Parathyroid adenoma (tissue), 2 donors: Measurements from ENCODE around the gene ZNF101.

Source experiments
- H2AFZ ChIP-seq: fragments of 300-600 bp; sonication (generic); one replicate; pipeline ENCODE4 v1.7.0; 2017; ENCODE audit warnings: antibody characterized with exemption, mild to moderate bottlenecking
- H3K27ac ChIP-seq: fragments of 300-600 bp; sonication (generic); one replicate; pipeline ENCODE4 v1.7.0; 2017
- H3K27me3 ChIP-seq: fragments of 300-600 bp; sonication (generic); one replicate; pipeline ENCODE4 v1.7.0; 2017; ENCODE audit warnings: low read length; ENCODE audit not compliant: control insufficient read depth, insufficient read depth
- H3K36me3 ChIP-seq: fragments of 300-600 bp; sonication (generic); one replicate; pipeline ENCODE4 v1.7.0; 2017; ENCODE audit warnings: low read length; ENCODE audit not compliant: control insufficient read depth, insufficient read depth
- H3K4me1 ChIP-seq: fragments of 300-600 bp; sonication (generic); one replicate; pipeline ENCODE4 v1.7.0; 2017; ENCODE audit warnings: control low read depth
- H3K4me2 ChIP-seq: fragments of 300-600 bp; sonication (generic); one replicate; pipeline ENCODE4 v1.7.0; 2017; ENCODE audit warnings: low read length
- H3K4me3 ChIP-seq: fragments of 300-600 bp; sonication (generic); one replicate; pipeline ENCODE4 v1.7.0; 2017; ENCODE audit warnings: low read depth, low read length
- H3K79me2 ChIP-seq: fragments of 300-600 bp; sonication (generic); one replicate; pipeline ENCODE4 v1.7.0; 2017; ENCODE audit warnings: control low read depth
- H3K9ac ChIP-seq: fragments of 300-600 bp; sonication (generic); one replicate; pipeline ENCODE4 v1.7.0; 2017; ENCODE audit warnings: mild to moderate bottlenecking
- H3K9me3 ChIP-seq: fragments of 300-600 bp; sonication (generic); one replicate; pipeline ENCODE4 v1.7.0; 2017; ENCODE audit warnings: low read length; ENCODE audit not compliant: control insufficient read depth
- TF ChIP-seq, protein P1 (sequence below): fragments of 300-600 bp; sonication (generic); IDR thresholded peaks from one replicate; pipeline ENCODE4 v1.7.0; 2017; ENCODE audit warnings: antibody characterized with exemption, mild to moderate bottlenecking
- donor health status: primary hyperparathyroidism.

Gene ZNF101

DNA sequence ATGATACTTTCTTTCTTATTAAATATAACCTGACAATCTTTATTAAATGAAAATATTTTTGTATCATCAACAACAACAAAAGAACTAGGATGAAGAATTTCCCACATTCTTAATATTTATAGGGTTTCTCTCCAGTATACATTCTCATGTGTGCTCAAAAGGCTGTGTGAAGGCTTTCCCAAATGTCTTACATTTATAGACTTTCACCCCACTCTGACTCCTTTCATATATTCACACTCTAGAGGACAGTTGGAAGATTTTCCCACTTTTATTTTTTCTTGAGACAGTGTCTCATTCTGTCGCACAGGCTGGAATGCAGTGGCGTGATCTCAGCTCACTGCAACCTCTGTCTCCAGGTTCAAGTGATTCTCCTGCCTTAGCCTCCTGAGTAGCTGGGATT lies 41.9 kb downstream of the ZNF101 start:
- H3K4me1 ChIP-seq = no peaks in the 10 kb centered on the region
- H3K9ac ChIP-seq = no peak overlapping the region
- no peaks in the 10 kb centered on the region for H3K79me2 ChIP-seq
- no peaks in the 10 kb centered on the region for H3K27me3 ChIP-seq
- H3K4me3 ChIP-seq = no peak overlapping the region
- H3K36me3 ChIP-seq = peaks cover 42% of the 10 kb centered on the region
- no peak overlapping the region for H3K27ac ChIP-seq
- no peak overlapping the region for H3K4me2 ChIP-seq
- TF ChIP-seq, protein P1, sequence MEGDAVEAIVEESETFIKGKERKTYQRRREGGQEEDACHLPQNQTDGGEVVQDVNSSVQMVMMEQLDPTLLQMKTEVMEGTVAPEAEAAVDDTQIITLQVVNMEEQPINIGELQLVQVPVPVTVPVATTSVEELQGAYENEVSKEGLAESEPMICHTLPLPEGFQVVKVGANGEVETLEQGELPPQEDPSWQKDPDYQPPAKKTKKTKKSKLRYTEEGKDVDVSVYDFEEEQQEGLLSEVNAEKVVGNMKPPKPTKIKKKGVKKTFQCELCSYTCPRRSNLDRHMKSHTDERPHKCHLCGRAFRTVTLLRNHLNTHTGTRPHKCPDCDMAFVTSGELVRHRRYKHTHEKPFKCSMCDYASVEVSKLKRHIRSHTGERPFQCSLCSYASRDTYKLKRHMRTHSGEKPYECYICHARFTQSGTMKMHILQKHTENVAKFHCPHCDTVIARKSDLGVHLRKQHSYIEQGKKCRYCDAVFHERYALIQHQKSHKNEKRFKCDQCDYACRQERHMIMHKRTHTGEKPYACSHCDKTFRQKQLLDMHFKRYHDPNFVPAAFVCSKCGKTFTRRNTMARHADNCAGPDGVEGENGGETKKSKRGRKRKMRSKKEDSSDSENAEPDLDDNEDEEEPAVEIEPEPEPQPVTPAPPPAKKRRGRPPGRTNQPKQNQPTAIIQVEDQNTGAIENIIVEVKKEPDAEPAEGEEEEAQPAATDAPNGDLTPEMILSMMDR = no peak
- H2AFZ ChIP-seq = no peak overlapping the region
- H3K9me3 ChIP-seq = peaks cover 36% of the 10 kb centered on the region

DNA sequence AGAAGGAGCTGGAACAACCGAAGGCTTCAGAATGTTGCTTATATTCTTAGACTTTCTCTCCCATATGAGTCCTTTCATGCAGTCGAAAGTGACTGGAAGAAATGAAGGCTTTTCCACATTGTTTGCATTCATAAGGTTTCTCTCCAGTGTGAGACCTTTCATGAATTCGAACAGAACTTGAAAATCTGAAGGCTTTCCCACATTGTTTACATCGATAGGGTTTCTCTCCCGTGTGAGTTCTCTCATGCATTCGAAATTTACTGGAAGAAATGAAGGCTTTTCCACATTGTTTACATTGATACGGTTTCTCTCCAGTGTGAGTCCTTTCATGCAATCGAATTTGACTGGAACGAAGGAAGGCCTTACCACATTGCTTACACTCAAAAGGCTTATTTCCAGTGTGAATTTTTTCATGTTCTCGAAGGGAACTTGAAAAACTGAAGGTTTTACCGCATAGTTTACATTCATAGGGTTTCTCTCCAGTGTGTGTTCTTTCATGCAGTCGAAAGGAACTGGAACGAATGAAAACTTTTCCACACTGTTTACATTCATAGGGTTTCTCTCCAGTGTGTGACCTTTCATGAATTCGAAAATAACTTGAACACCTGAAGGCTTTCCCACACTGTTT lies 42.8 kb downstream of the ZNF101 start:
- Histone ChIP-seq H3K4me3 (no peak overlapping the region), H3K4me2 (no peak overlapping the region), H3K9me3 (peaks cover 41% of the 10 kb centered on the region), H3K4me1 (no peaks in the 10 kb centered on the region), H3K79me2 (no peaks in the 10 kb centered on the region), H3K27ac (no peak overlapping the region), H3K27me3 (no peaks in the 10 kb centered on the region), H3K36me3 (peaks cover 42% of the 10 kb centered on the region), H3K9ac (no peak overlapping the region), H2AFZ (no peak overlapping the region)
- TF ChIP-seq, protein P1 = no peak

DNA sequence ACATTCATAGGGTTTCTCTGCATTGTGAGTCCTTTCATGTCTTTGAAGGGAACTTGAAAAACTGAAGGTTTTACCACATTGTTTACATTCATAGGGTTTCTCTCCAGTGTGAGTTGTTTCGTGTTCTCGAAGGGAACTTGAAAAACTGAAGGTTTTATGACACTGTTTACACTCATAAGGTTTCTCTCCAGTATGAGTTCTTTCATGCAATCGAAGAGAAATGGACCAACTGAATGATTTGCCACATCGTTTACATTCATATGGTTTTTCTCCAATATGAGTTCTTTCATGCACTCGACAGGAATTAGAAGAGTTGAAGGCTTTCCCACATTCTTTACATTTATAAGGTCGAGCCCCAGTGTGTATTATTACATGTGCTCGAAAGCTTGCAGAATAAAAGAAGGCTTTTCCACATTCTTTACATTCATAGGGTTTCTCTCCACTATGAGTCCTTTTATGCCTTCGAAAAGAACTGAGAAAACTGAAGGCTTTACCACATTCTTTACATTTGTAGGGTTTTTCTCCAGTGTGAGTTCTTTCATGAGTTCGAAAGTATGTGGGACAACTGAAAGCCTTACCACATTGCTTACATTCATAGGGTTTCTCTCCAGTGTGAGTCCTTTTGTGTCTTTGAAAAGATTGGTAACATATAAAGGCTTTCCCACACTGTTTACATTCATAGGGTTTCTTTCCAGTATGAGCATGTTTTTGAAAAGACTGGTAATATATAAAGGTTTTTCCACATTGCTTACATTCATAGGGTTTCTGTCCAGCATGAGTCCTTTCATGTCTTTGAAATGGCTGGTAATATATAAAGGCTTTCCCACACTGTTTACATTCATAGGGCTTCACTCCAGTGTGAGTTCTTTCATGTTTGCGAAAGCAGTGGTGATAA lies 43.5 kb downstream of the ZNF101 start:
- Histone ChIP-seq H3K36me3 (peaks cover 42% of the 10 kb centered on the region), H3K4me3 (no peak overlapping the region), H3K9me3 (peaks cover 48% of the 10 kb centered on the region), H3K27ac (no peak overlapping the region), H3K27me3 (no peaks in the 10 kb centered on the region), H3K9ac (no peak overlapping the region), H2AFZ (no peak overlapping the region), H3K79me2 (no peaks in the 10 kb centered on the region), H3K4me1 (no peaks in the 10 kb centered on the region), H3K4me2 (no peak overlapping the region)
- TF ChIP-seq, protein P1 = no peak

DNA sequence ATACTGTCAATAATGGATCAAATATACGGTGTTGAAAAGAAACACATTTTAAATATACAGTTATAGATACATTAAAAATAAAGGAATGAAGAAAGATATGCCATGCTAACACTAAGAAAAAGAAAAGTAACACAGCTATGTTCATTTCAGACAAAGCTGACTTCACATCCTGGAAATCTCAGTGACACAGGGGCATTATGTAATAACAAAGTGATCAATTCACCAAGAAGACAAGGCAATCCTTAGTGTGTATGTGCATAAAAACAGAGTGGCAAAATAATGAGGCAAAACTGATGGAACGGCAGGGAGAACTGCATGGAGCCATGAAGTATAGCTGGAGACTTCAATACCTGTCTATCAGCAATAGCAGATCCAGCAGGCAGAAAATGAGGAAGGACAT lies 51.2 kb downstream of the ZNF101 start:
- Histone ChIP-seq H3K9ac (no peak overlapping the region), H3K4me2 (no peak overlapping the region), H3K4me1 (no peaks in the 10 kb centered on the region), H3K27ac (no peak overlapping the region), H3K36me3 (no peaks in the 10 kb centered on the region), H3K27me3 (no peaks in the 10 kb centered on the region), H3K79me2 (peaks cover 2% of the 10 kb centered on the region), H3K4me3 (no peak overlapping the region), H3K9me3 (peaks cover 20% of the 10 kb centered on the region), H2AFZ (no peak overlapping the region)
- TF ChIP-seq, protein P1 = no peak
